NCI-H526 (cell line): ENCODE data around the gene NCBP3.
"Not testable (repeated sequence)": the region's sequence is repeated elsewhere in the genome, so short reads cannot be mapped to it uniquely, and the experiment has no call there.

ENCODE experiments used
- DNase-seq, 2 experiments: peaks; one replicate each; lab custom pipeline; 2025; lab: John Stamatoyannopoulos, UW

NCBP3 gene

GRCh38 chr17:3812771-3813170 lies 33.3 kb downstream of the NCBP3 start:
- DNase-seq = no peak

GRCh38 chr17:3812284-3812683 lies 33.8 kb downstream of the NCBP3 start:
- DNase-seq = no peak

- DNase-seq = no peak
Observed at GRCh38 chr17:3810019-3810418, 36.0 kb downstream of the NCBP3 start.

GRCh38 chr17:3809135-3809534 lies 36.9 kb downstream of the NCBP3 start:
- DNase-seq = no peak

GRCh38 chr17:3808701-3809100 lies 37.3 kb downstream of the NCBP3 start:
- DNase-seq = no peak

- no peak for DNase-seq
Observed at GRCh38 chr17:3805581-3805980, 40.5 kb downstream of the NCBP3 start.

- no peak for DNase-seq
Observed at GRCh38 chr17:3804503-3804931, 41.5 kb downstream of the NCBP3 start.

GRCh38 chr17:3803308-3803640 lies 42.8 kb downstream of the NCBP3 start:
- no peak for DNase-seq

- no peak for DNase-seq
Observed at GRCh38 chr17:3802461-3803307, 43.4 kb downstream of the NCBP3 start.

- DNase-seq = no peak
Observed at GRCh38 chr17:3801792-3802191, 44.3 kb downstream of the NCBP3 start.

- DNase-seq = no peak
Observed at GRCh38 chr17:3801347-3801746, 44.7 kb downstream of the NCBP3 start.

- DNase-seq = no peak
Observed at GRCh38 chr17:3800362-3801271, 45.4 kb downstream of the NCBP3 start, which contains the start of gene ITGAE. Gene ITGAE (minus strand): TSS chr17:3801188. CDS start chr17:3801144, 44 bp downstream.

GRCh38 chr17:3799181-3799945 lies 46.7 kb downstream of the NCBP3 start:
- no peak for DNase-seq

GRCh38 chr17:3798273-3799180 lies 47.5 kb downstream of the NCBP3 start:
- DNase-seq = no peak

GRCh38 chr17:3796822-3797170 lies 49.2 kb downstream of the NCBP3 start:
- DNase-seq = no peak

GRCh38 chr17:3796110-3796821 lies 49.8 kb downstream of the NCBP3 start:
- no peak for DNase-seq

GRCh38 chr17:3795390-3796102 lies 50.5 kb downstream of the NCBP3 start:
- no peak for DNase-seq

GRCh38 chr17:3794557-3795389 lies 51.3 kb downstream of the NCBP3 start:
- no peak for DNase-seq

- not testable (repeated sequence) for DNase-seq
Observed at GRCh38 chr17:3794152-3794551, 51.9 kb downstream of the NCBP3 start.
